SH-SY5Y (cell line): ENCODE measurements around the gene CLIC5.

Source experiments
- GATA2 ChIP-seq: IDR thresholded peaks from 2 replicates; pipeline ENCODE4 v1.6.1; 2011; ENCODE audit warnings: mild to moderate bottlenecking, low read depth, low read length
- GATA3 ChIP-seq: IDR thresholded peaks from 2 replicates; pipeline ENCODE4 v1.6.1; 2011; ENCODE audit warnings: low read depth, mild to moderate bottlenecking, low read length, moderate library complexity

DNA sequence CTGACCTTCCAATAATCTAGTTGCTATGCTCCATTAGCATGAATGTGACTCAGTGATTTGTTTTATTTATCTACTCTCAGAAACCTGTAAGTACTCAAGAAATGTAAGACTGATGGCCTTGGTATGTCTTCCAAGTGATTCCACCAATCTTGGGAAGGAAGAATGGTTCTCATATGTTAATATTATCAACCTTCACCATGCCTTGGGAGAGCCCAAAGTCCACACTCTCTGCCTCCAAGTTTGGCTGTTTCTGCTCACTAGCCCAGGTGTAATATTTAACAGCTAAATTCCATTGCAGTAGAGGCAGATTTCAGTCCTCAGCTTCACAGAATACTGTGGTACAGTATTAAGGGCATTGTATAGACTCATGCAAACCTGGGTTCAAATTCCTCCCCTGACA is 51.8 kb downstream of the CLIC5 start:
- TF ChIP-seq GATA2: no peak
- no peak for TF ChIP-seq GATA3
